ENCODE results near the gene ACACA.

GRCh38 chr17:37218849-37219248 lies 187.8 kb downstream of the ACACA start:
- TF ChIP-seq EZH2 (optimal IDR thresholded peaks at IDR 0.05; ENCODE audit: low read depth, low read length) (no peak), CTCF (IDR thresholded peaks at IDR 0.05; ENCODE audit: low read length) (no peak), EZH2phosphoT487 (IDR thresholded peaks at IDR 0.05; ENCODE audit: low read length) (no peak)

All from MM.1S (cell line).